A673 (cell line): ENCODE data around the gene USP32. TPM values are rescaled to one million over a fixed set of nuclear protein-coding genes. Genes with fewer than 3 reads are reported as not detected.
"Not testable (repeated sequence)": the region's sequence is repeated elsewhere in the genome, so short reads cannot be mapped to it uniquely, and the experiment has no call there.

ENCODE experiments used
- BruUV-seq: library from RNA; stranded (reverse); fragments of 400-500 nt; replicated peaks from 2 replicates; lab custom pipeline; 2021; lab: Mats Ljungman, UMichigan
- CTCF ChIA-PET: fragments of 300-600 bp; sonication (Branson Sonifier 250); formaldehyde crosslinking; loops from one replicate; lab custom pipeline; 2022; ENCODE audit warnings: antibody characterized with exemption; lab: Charles Lee
- POLR2A ChIA-PET: fragments of 300-600 bp; sonication (Branson Sonifier 250); formaldehyde crosslinking; loops from one replicate; lab custom pipeline; 2022; ENCODE audit warnings: antibody characterized with exemption; ENCODE audit not compliant: low non-redundant PET; lab: Charles Lee
- DNase-seq: peaks from one replicate; pipeline ENCODE4 v3.0.0-alpha.2; 2015; ENCODE audit warnings: low spot score
- H3K27ac ChIP-seq: fragments of 200-600 bp; sonication (generic); 2 replicates; pipeline ENCODE4 v1.5.1; 2016; ENCODE audit warnings: mixed run types, low read depth, mild to moderate bottlenecking, mixed read lengths, antibody characterized with exemption, low read length; ENCODE audit not compliant: poor library complexity, severe bottlenecking
- H3K27me3 ChIP-seq: fragments of 200-600 bp; sonication (generic); replicated peaks from 2 replicates; pipeline ENCODE4 v1.6.1; 2017; ENCODE audit warnings: mixed run types, low read depth, mild to moderate bottlenecking, mixed read lengths, antibody characterized with exemption, low read length; ENCODE audit not compliant: insufficient read depth, poor library complexity
- H3K36me3 ChIP-seq: fragments of 200-600 bp; sonication (generic); 2 replicates; pipeline ENCODE4 v1.6.1; 2016; ENCODE audit warnings: mixed run types, mild to moderate bottlenecking, mixed read lengths, antibody characterized with exemption, low read length; ENCODE audit not compliant: insufficient read depth, poor library complexity, severe bottlenecking
- H3K4me1 ChIP-seq: fragments of 200-600 bp; sonication (generic); 2 replicates; pipeline ENCODE4 v1.6.1; 2017; ENCODE audit warnings: mixed run types, mild to moderate bottlenecking, mixed read lengths, antibody characterized with exemption, low read length; ENCODE audit not compliant: insufficient read depth, poor library complexity, severe bottlenecking
- H3K4me3 ChIP-seq: fragments of 200-600 bp; sonication (generic); 2 replicates; pipeline ENCODE4 v1.5.1; 2016; ENCODE audit warnings: low read depth, mixed run types, mild to moderate bottlenecking, mixed read lengths, low read length; ENCODE audit not compliant: poor library complexity, severe bottlenecking
- H3K9me3 ChIP-seq: fragments of 200-600 bp; sonication (generic); 2 replicates; pipeline ENCODE4 v1.6.1; 2016; ENCODE audit warnings: mixed run types, low read depth, mild to moderate bottlenecking, mixed read lengths, antibody characterized with exemption, low read length; ENCODE audit not compliant: poor library complexity, severe bottlenecking
- CTCF ChIP-seq: fragments of 300-800, 200-600 bp; sonication (generic); conservative IDR thresholded peaks from 2 replicates; pipeline ENCODE4 v1.5.1; 2017; ENCODE audit warnings: low read depth, mild to moderate bottlenecking, antibody characterized with exemption, low read length, moderate library complexity, mixed read lengths
- EZH2 ChIP-seq: fragments of 200-600 bp; sonication (generic); IDR thresholded peaks from 2 replicates; pipeline ENCODE4 v1.6.1; 2017; ENCODE audit warnings: borderline replicate concordance, low read depth, mild to moderate bottlenecking, mixed read lengths, antibody characterized with exemption, low read length; ENCODE audit not compliant: poor library complexity, severe bottlenecking
- intact Hi-C: fragments of 100-400 bp; cut with micrococcal nuclease; formaldehyde crosslinking; loops from one replicate; pipeline ENCODE4 v1.10.0; 2022; ENCODE audit not compliant: unreplicated experiment
- total RNA-seq: library from RNA; stranded (reverse); gene quantifications from 2 replicates; pipeline ENCODE4 v1.2.3, GENCODE V29; 2021

Gene USP32
- total RNA-seq, 1 experiment from 2014 or later: 54.8 TPM

GRCh38 chr17:60422162-60422665 lies 30.3 kb upstream of the USP32 start, which contains the start of gene CHCT1:
Gene CHCT1, plus strand, starts transcription at chr17:60422489. Its CDS starts 104 bp downstream, at chr17:60422593.
- POLR2A ChIA-PET: no interaction called here
- CTCF ChIA-PET: interaction anchor here (0.6 kb wide), 1 partner anchor 55 kb away, joined by 3 read pairs; no protein-coding TSS in a partner anchor
- peak within 1 kb of the TSS; percentile 54 for H3K4me3 ChIP-seq
- no peaks in the 10 kb centered on the region for H3K27me3 ChIP-seq
- H3K36me3 ChIP-seq: no peaks in the 10 kb centered on the region
- DNase-seq: no peak
- TF ChIP-seq EZH2 (no peak), CTCF (no peak)
- H3K27ac ChIP-seq: peak within 1 kb of the TSS; percentile 73
- intact Hi-C loops: loop anchor here (5.0 kb wide), 1 partner anchor 220 kb away; no protein-coding TSS in a partner anchor
- H3K9me3 ChIP-seq: no peaks in the 10 kb centered on the region
- BruUV-seq: no TSS peak
- H3K4me1 ChIP-seq: no peaks in the 10 kb centered on the region

- H3K27me3 ChIP-seq: no peaks in the 10 kb centered on the region
- CTCF ChIA-PET: interaction anchor here (0.6 to 1.4 kb wide), 5 partner anchors 55 to 1072 kb away, joined by 3 to 8 read pairs (median 5); no protein-coding TSS in a partner anchor
- POLR2A ChIA-PET: no interaction called here
- intact Hi-C loops: loop anchor here (2.0 to 5.0 kb wide), 2 partner anchors 191 to 221 kb away; no protein-coding TSS in a partner anchor
- no peaks in the 10 kb centered on the region for H3K9me3 ChIP-seq
- H3K4me1 ChIP-seq: no peaks in the 10 kb centered on the region
- peak overlapping the region; percentile 73 for H3K27ac ChIP-seq
- H3K36me3 ChIP-seq: no peaks in the 10 kb centered on the region
- TF ChIP-seq EZH2: no peak
- TF ChIP-seq CTCF: peak; percentile 99
- H3K4me3 ChIP-seq: peak overlapping the region; percentile 54
- DNase-seq: peak; percentile 90
- no TSS peak for BruUV-seq
These were observed 29.6 kb upstream of the USP32 start for GRCh38 chr17:60421273-60422161.

- intact Hi-C loops: loop anchor here (2.0 to 5.0 kb wide), 2 partner anchors 189 to 222 kb away; no protein-coding TSS in a partner anchor
- BruUV-seq, POLR2A ChIA-PET, H3K27me3 ChIP-seq, H3K9me3 ChIP-seq, H3K36me3 ChIP-seq, H3K4me3 ChIP-seq, H3K27ac ChIP-seq, H3K4me1 ChIP-seq, DNase-seq: not testable (repeated sequence)
- CTCF ChIA-PET: interaction anchor here (1.4 kb wide), 1 partner anchor 188 kb away, joined by 7 read pairs; no protein-coding TSS in a partner anchor
These were observed 27.9 kb upstream of the USP32 start for GRCh38 chr17:60419875-60420274.

GRCh38 chr17:60419003-60419402 lies 27.1 kb upstream of the USP32 start:
- DNase-seq, H3K4me1 ChIP-seq, BruUV-seq, CTCF ChIA-PET, intact Hi-C loops, H3K4me3 ChIP-seq, H3K27ac ChIP-seq, POLR2A ChIA-PET, H3K27me3 ChIP-seq, H3K36me3 ChIP-seq, H3K9me3 ChIP-seq: not testable (repeated sequence)
